ENCODE results near the gene MINK1. TPM values are rescaled to one million over a fixed set of nuclear protein-coding genes. Genes with fewer than 3 reads are reported as not detected.
A peak's percentile ranks its signal among the peaks of the same experiment; 100 is the strongest.

Gene MINK1
- total and polyA plus RNA-seq, 2 of the 13 experiments (the other 11 are each of a cell fraction or from before 2014, with no cell fraction given), result 17.2 to 63.9 TPM

DNA sequence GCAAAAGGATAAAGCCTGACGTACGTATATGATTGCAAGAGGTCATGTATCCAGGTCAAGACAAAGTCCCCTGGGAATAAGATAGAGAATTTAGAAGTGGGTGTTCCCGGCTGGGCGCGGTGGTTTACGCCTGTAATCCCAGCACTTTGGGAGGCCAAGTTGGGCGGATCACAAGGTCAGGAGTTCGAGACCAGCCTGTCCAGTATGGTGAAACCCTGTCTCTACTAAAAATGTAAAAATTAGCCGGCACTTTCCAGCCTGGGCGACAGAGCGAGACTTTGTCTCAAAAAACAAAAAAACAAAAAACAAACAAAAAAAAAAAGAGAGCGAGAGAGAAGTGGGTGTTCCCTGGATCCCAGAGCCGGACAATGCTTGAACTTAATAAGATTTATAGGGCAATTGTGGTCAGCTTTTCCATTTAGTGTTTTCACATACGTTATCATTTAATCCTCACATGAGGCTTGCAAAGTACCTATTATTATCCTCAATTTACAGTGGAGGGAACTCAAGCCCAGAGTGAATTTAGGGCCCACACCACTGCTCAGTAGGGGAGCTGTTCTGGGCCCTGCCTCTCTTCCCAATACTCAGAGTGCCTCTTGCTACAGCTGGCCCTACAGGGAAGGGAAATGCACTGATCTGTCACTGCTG is 44.9 kb upstream of the MINK1 start (continued):
- TF ChIP-seq, protein P1, sequence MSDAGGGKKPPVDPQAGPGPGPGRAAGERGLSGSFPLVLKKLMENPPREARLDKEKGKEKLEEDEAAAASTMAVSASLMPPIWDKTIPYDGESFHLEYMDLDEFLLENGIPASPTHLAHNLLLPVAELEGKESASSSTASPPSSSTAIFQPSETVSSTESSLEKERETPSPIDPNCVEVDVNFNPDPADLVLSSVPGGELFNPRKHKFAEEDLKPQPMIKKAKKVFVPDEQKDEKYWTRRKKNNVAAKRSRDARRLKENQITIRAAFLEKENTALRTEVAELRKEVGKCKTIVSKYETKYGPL (CRISPR knock-in tag; IDR thresholded peaks at IDR 0.05), result peak; percentile 69; the same call in 1 of the 2 replicates
- TF ChIP-seq, protein P2, sequence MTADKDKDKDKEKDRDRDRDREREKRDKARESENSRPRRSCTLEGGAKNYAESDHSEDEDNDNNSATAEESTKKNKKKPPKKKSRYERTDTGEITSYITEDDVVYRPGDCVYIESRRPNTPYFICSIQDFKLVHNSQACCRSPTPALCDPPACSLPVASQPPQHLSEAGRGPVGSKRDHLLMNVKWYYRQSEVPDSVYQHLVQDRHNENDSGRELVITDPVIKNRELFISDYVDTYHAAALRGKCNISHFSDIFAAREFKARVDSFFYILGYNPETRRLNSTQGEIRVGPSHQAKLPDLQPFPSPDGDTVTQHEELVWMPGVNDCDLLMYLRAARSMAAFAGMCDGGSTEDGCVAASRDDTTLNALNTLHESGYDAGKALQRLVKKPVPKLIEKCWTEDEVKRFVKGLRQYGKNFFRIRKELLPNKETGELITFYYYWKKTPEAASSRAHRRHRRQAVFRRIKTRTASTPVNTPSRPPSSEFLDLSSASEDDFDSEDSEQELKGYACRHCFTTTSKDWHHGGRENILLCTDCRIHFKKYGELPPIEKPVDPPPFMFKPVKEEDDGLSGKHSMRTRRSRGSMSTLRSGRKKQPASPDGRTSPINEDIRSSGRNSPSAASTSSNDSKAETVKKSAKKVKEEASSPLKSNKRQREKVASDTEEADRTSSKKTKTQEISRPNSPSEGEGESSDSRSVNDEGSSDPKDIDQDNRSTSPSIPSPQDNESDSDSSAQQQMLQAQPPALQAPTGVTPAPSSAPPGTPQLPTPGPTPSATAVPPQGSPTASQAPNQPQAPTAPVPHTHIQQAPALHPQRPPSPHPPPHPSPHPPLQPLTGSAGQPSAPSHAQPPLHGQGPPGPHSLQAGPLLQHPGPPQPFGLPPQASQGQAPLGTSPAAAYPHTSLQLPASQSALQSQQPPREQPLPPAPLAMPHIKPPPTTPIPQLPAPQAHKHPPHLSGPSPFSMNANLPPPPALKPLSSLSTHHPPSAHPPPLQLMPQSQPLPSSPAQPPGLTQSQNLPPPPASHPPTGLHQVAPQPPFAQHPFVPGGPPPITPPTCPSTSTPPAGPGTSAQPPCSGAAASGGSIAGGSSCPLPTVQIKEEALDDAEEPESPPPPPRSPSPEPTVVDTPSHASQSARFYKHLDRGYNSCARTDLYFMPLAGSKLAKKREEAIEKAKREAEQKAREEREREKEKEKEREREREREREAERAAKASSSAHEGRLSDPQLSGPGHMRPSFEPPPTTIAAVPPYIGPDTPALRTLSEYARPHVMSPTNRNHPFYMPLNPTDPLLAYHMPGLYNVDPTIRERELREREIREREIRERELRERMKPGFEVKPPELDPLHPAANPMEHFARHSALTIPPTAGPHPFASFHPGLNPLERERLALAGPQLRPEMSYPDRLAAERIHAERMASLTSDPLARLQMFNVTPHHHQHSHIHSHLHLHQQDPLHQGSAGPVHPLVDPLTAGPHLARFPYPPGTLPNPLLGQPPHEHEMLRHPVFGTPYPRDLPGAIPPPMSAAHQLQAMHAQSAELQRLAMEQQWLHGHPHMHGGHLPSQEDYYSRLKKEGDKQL (CRISPR knock-in tag; IDR thresholded peaks at IDR 0.05; ENCODE audit: low read depth), result no peak
- TF ChIP-seq GPN1 (CRISPR knock-in tag; IDR thresholded peaks at IDR 0.05; ENCODE audit: borderline replicate concordance) (no peak), HHEX (CRISPR knock-in tag; IDR thresholded peaks at IDR 0.05) (no peak), MAFK (conservative IDR thresholded peaks at IDR 0.05 in 1 of 2, IDR thresholded peaks at IDR 0.05 in 1 of 2; ENCODE audit: low read length in 2 of 2) (no peak), ZNF383 (CRISPR knock-in tag; IDR thresholded peaks at IDR 0.05; ENCODE audit: borderline replicate concordance) (0 out of 2 replicates have a peak, but pooled peaks have one; percentile 16), ZSCAN25 (CRISPR knock-in tag; IDR thresholded peaks at IDR 0.05) (no peak), SIN3B (IDR thresholded peaks at IDR 0.05; ENCODE audit: low read length) (no peak), NR2C2 (CRISPR knock-in tag; IDR thresholded peaks at IDR 0.05; ENCODE audit: borderline replicate concordance) (0 out of 2 replicates have a peak, but pooled peaks have one; percentile 31), SPEN (CRISPR knock-in tag; IDR thresholded peaks at IDR 0.05; ENCODE audit: low read depth) (no peak), GATA4 (IDR thresholded peaks at IDR 0.05; ENCODE audit: borderline replicate concordance, low read depth) (peak; percentile 8; the same call in 1 of the 2 replicates), ZNF788 (CRISPR knock-in tag; IDR thresholded peaks at IDR 0.05; ENCODE audit: borderline replicate concordance) (0 out of 2 replicates have a peak, but pooled peaks have one; percentile 5), ZNF549 (CRISPR knock-in tag; IDR thresholded peaks at IDR 0.05) (no peak), ATF1 (CRISPR knock-in tag; IDR thresholded peaks at IDR 0.05) (peak; percentile 36; the same call in 1 of the 2 replicates), ZSCAN12 (CRISPR knock-in tag; IDR thresholded peaks at IDR 0.05) (0 out of 2 replicates have a peak, but pooled peaks have one; percentile 58)
- TF ChIP-seq, protein P3, sequence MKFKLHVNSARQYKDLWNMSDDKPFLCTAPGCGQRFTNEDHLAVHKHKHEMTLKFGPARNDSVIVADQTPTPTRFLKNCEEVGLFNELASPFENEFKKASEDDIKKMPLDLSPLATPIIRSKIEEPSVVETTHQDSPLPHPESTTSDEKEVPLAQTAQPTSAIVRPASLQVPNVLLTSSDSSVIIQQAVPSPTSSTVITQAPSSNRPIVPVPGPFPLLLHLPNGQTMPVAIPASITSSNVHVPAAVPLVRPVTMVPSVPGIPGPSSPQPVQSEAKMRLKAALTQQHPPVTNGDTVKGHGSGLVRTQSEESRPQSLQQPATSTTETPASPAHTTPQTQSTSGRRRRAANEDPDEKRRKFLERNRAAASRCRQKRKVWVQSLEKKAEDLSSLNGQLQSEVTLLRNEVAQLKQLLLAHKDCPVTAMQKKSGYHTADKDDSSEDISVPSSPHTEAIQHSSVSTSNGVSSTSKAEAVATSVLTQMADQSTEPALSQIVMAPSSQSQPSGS (CRISPR knock-in tag; IDR thresholded peaks at IDR 0.05), result 0 out of 2 replicates have a peak, but pooled peaks have one; percentile 2
- TF ChIP-seq, protein P4, sequence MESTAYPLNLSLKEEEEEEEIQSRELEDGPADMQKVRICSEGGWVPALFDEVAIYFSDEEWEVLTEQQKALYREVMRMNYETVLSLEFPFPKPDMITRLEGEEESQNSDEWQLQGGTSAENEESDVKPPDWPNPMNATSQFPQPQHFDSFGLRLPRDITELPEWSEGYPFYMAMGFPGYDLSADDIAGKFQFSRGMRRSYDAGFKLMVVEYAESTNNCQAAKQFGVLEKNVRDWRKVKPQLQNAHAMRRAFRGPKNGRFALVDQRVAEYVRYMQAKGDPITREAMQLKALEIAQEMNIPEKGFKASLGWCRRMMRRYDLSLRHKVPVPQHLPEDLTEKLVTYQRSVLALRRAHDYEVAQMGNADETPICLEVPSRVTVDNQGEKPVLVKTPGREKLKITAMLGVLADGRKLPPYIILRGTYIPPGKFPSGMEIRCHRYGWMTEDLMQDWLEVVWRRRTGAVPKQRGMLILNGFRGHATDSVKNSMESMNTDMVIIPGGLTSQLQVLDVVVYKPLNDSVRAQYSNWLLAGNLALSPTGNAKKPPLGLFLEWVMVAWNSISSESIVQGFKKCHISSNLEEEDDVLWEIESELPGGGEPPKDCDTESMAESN (CRISPR knock-in tag; conservative IDR thresholded peaks at IDR 0.05), result 0 out of 2 replicates have a peak, but pooled peaks have one; percentile 28
- TF ChIP-seq, protein P5, sequence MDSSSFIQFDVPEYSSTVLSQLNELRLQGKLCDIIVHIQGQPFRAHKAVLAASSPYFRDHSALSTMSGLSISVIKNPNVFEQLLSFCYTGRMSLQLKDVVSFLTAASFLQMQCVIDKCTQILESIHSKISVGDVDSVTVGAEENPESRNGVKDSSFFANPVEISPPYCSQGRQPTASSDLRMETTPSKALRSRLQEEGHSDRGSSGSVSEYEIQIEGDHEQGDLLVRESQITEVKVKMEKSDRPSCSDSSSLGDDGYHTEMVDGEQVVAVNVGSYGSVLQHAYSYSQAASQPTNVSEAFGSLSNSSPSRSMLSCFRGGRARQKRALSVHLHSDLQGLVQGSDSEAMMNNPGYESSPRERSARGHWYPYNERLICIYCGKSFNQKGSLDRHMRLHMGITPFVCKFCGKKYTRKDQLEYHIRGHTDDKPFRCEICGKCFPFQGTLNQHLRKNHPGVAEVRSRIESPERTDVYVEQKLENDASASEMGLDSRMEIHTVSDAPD (CRISPR knock-in tag; IDR thresholded peaks at IDR 0.05), result peak; percentile 5; the same call in 1 of the 2 replicates
